K562 (cell line): ENCODE measurements around the gene C7. TPM values are rescaled to one million over a fixed set of nuclear protein-coding genes. Genes with fewer than 3 reads are reported as not detected.

Experiments used
- ATAC-seq: fragments of 200-7000 bp; cut with Tn5 transposase; 3 replicates; pipeline ENCODE4 v1.9.1; 2020; ENCODE audit warnings: moderate library complexity
- BruUV-seq: library from RNA; stranded (reverse); fragments of 400-500 nt; replicated peaks from 2 replicates; lab custom pipeline; 2021; lab: Mats Ljungman, UMichigan
- CTCF ChIA-PET: fragments of 300-600 bp; formaldehyde crosslinking; extraction: SDS; loops from one replicate; lab custom pipeline; 2021; ENCODE audit warnings: low intra/inter-chr PET ratio; lab: Yijun Ruan, JAX
- POLR2A ChIA-PET: fragments of 300-600, 350-650 bp; sonication (Branson Sonifier 250); formaldehyde crosslinking; extraction: SDS; loops from one replicate; lab custom pipeline; 2021; ENCODE audit warnings: antibody characterized with exemption, inconsistent platforms; lab: Yijun Ruan, JAX
- DNase-seq, 4 experiments: peaks; one replicate each; pipeline versions ENCODE4 v3.0.0 to v3.0.0-alpha.2; 2011 to 2018; ENCODE audit warnings: low spot score in 3 of 4, mixed read lengths in 3 of 4; ENCODE audit errors: extremely low read depth in 1 of 4
- FAIRE-seq: peaks from 2 replicates; lab custom pipeline; 2011; peaks lifted over from hg19 to GRCh38; lab: Jason Lieb, UNC
- H2AFZ ChIP-seq: 2 replicates; pipeline ENCODE4 v1.6.0; 2011; ENCODE audit warnings: low read depth, low read length, control low read depth, inconsistent platforms
- H3K27ac ChIP-seq: fragments of 200-600 bp; 3 replicates; pipeline ENCODE4 v1.8.0; 2011; ENCODE audit warnings: low read depth, mild to moderate bottlenecking, control low read depth, inconsistent platforms, low read length, moderate library complexity, mixed read lengths; ENCODE audit errors: extremely low read depth
- H3K27me3 ChIP-seq, 2 experiments: fragments of 300-600 bp in 1 of 2; 2 replicates in 1 of 2; 3 replicates in 1 of 2; pipeline versions ENCODE4 v1.6.0 to v1.8.0; 2011; ENCODE audit warnings: inconsistent platforms in 2 of 2, low read length in 2 of 2, mild to moderate bottlenecking in 1 of 2, mixed read lengths in 1 of 2, moderate library complexity in 1 of 2; ENCODE audit not compliant: control insufficient read depth in 2 of 2, insufficient read depth in 2 of 2
- H3K36me3 ChIP-seq: fragments of 300-600 bp; 3 replicates; pipeline ENCODE4 v1.8.0; 2011; ENCODE audit warnings: mild to moderate bottlenecking, low read length, inconsistent platforms; ENCODE audit not compliant: control insufficient read depth, insufficient read depth
- H3K4me1 ChIP-seq, 2 experiments: fragments of 200-600 bp in 1 of 2; replicated peaks in 1 of 2; 2 replicates in 1 of 2; 3 replicates in 1 of 2; pipeline versions ENCODE4 v1.5.1 to v1.8.0; 2011; ENCODE audit warnings: inconsistent platforms in 2 of 2, low read length in 2 of 2, mild to moderate bottlenecking in 1 of 2, mixed read lengths in 1 of 2, moderate library complexity in 1 of 2; ENCODE audit not compliant: control insufficient read depth in 2 of 2, insufficient read depth in 2 of 2
- H3K4me2 ChIP-seq: 2 replicates; pipeline ENCODE4 v1.6.1; 2011; ENCODE audit warnings: low read length, control low read depth, inconsistent platforms, mixed read lengths; ENCODE audit not compliant: insufficient read depth
- H3K4me3 ChIP-seq: fragments of 200-600 bp; sonication (generic), shearing (Covaris generic); 2 replicates; pipeline ENCODE4 v1.5.1; 2016; ENCODE audit warnings: control low read depth, inconsistent platforms
- H3K79me2 ChIP-seq: fragments of 200-600 bp; 3 replicates; pipeline ENCODE4 v1.8.0; 2011; ENCODE audit warnings: low read length, inconsistent platforms; ENCODE audit not compliant: control insufficient read depth, insufficient read depth
- H3K9ac ChIP-seq, 2 experiments: 2 replicates each; pipeline versions ENCODE4 v1.6.0 to v1.6.1; 2011; ENCODE audit warnings: low read depth in 2 of 2, low read length in 2 of 2, control low read depth in 1 of 2, inconsistent platforms in 1 of 2, mild to moderate bottlenecking in 1 of 2, mixed read lengths in 1 of 2; ENCODE audit not compliant: insufficient read depth in 1 of 2
- H3K9me1 ChIP-seq: one replicate; pipeline ENCODE4 v1.6.0; 2011; ENCODE audit warnings: inconsistent platforms, mild to moderate bottlenecking, low read length, moderate library complexity; ENCODE audit not compliant: control insufficient read depth, insufficient read depth
- H3K9me3 ChIP-seq: replicated peaks from 2 replicates; pipeline ENCODE4 v1.5.1; 2011; ENCODE audit warnings: low read depth, low read length, inconsistent platforms; ENCODE audit not compliant: control insufficient read depth, insufficient read depth
- H4K20me1 ChIP-seq: replicated peaks from 2 replicates; pipeline ENCODE4 v1.6.1; 2011; ENCODE audit warnings: low read length, inconsistent platforms, mixed read lengths; ENCODE audit not compliant: control insufficient read depth, insufficient read depth
- C11orf30 ChIP-seq: fragments of 450-650 bp; IDR thresholded peaks from 2 replicates; pipeline ENCODE4 v1.6.1; 2016; ENCODE audit warnings: low read depth, mild to moderate bottlenecking
- KLF6 ChIP-seq: fragments of 250-450 bp; sonication (Bioruptor Pico); IDR thresholded peaks from 2 replicates; pipeline ENCODE4 v1.4.0; 2020; ENCODE audit warnings: mild to moderate bottlenecking, moderate library complexity, borderline replicate concordance
- L3MBTL2 ChIP-seq: fragments of 450-650 bp; IDR thresholded peaks from 2 replicates; pipeline ENCODE4 v1.6.1; 2016; ENCODE audit warnings: mild to moderate bottlenecking, moderate library complexity
- NEUROD1 ChIP-seq: fragments of 150-350 bp; IDR thresholded peaks from 2 replicates; pipeline ENCODE4 v1.6.1; 2014; ENCODE audit warnings: borderline replicate concordance, low read length, low read depth; ENCODE audit not compliant: partially characterized antibody
- POLR2B ChIP-seq: fragments of 450-650 bp; IDR thresholded peaks from 2 replicates; pipeline ENCODE4 v1.6.1; 2018; ENCODE audit warnings: low read depth; ENCODE audit not compliant: partially characterized antibody
- SNRNP70 ChIP-seq: fragments of 200-400 bp; formaldehyde crosslinking; optimal IDR thresholded peaks from 2 replicates; pipeline ENCODE3; 2017; ENCODE audit warnings: low read depth, low read length
- TEAD4 ChIP-seq, 2 experiments: sonication (generic) in 1 of 2; formaldehyde crosslinking in 1 of 2; IDR thresholded peaks; 2 replicates each; pipeline versions ENCODE4 v1.6.1 to v1.8.0; 2012 to 2022; ENCODE audit warnings: borderline replicate concordance in 1 of 2, inconsistent platforms in 1 of 2, low read length in 1 of 2, mild to moderate bottlenecking in 1 of 2, missing genetic modification reagents in 1 of 2
- USF2 ChIP-seq: sonication (generic); formaldehyde crosslinking; IDR thresholded peaks from 2 replicates; pipeline ENCODE4 v1.5.0; 2020; ENCODE audit warnings: missing genetic modification reagents
- ZNF143 ChIP-seq: sonication (generic); formaldehyde crosslinking; IDR thresholded peaks from 2 replicates; pipeline ENCODE4 v1.9.0; 2022; ENCODE audit warnings: mild to moderate bottlenecking, missing genetic modification reagents
- ZNF316 ChIP-seq: fragments of 450-650 bp; IDR thresholded peaks from 2 replicates; pipeline ENCODE4 v1.6.1; 2016
- ZNF511 ChIP-seq: sonication (generic); formaldehyde crosslinking; IDR thresholded peaks from 2 replicates; pipeline ENCODE4 v1.8.0; 2022; ENCODE audit warnings: mild to moderate bottlenecking, missing genetic modification reagents
- ZNF77 ChIP-seq: fragments of 250-450 bp; sonication (Bioruptor Pico); IDR thresholded peaks from 2 replicates; pipeline ENCODE4 v1.5.0; 2020
- WGBS: fragments of 100-300 bp; shearing (Covaris generic); methylation state at CpG from one replicate; pipeline ENCODE4 v1.1.6; 2016; ENCODE audit warnings: low coverage, mixed read lengths; ENCODE audit not compliant: insufficient coverage; ENCODE audit errors: missing lambda C conversion rate; 5-methylcytosine and 5-hydroxymethylcytosine counted together
- in situ Hi-C: fragments of 300-500 bp; cut with MboI; formaldehyde crosslinking; loops from 4 replicates; pipeline ENCODE4 v1.15.0; 2018; ENCODE audit warnings: inconsistent platforms, mixed read lengths
- intact Hi-C: fragments of 100-400 bp; cut with micrococcal nuclease; formaldehyde crosslinking; loops from 2 replicates; pipeline ENCODE4 v1.14.2; 2022
- polyA plus RNA-seq, 8 experiments: library from polyadenylated mRNA; depleted of rRNA in 4 of 8; stranded (reverse) in 5 of 8; unstranded in 3 of 8; fragments of >200 nt; fragmentation: Nextera tagmentation in 2 of 8; fragmentation: Illumina TruSeq in 1 of 8; extraction: Ambion mirVana in 2 of 8; extraction: Trizol in 1 of 8; gene quantifications; 2 replicates each; pipeline versions ENCODE4 v1.2.1 to v1.2.3, GENCODE V29; 2011 to 2014; ENCODE audit warnings: inconsistent platforms in 1 of 8, missing spikeins in 1 of 8
- total RNA-seq, 7 experiments: library from RNA; depleted of rRNA in 6 of 7; stranded (reverse); fragments of >200 nt in 6 of 7; fragmentation: Illumina TruSeq in 2 of 7; extraction: Trizol in 2 of 7; gene quantifications; 2 replicates each; pipeline versions ENCODE4 v1.2.1 to v1.2.3, GENCODE V29; 2011 to 2021; ENCODE audit warnings: low replicate concordance in 1 of 7

C7 gene
- total and polyA plus RNA-seq, 9 of the 15 experiments (the other 6 are each of a cell fraction or from before 2014, with no cell fraction given) = 0.82 TPM; not detected in 8

- no peak for TF ChIP-seq TEAD4 (IDR thresholded peaks at IDR 0.05; ENCODE audit: low read length)
- no peak for TF ChIP-seq TEAD4 (CRISPR knock-in tag; IDR thresholded peaks at IDR 0.05; ENCODE audit: borderline replicate concordance)
These were observed 2.0 kb downstream of the C7 start (continued) for GRCh38 chr5:40911266-40911665.

GRCh38 chr5:40914835-40915234 is 5.5 kb downstream of the C7 start:
- no peaks in the 10 kb centered on the region for H3K4me1 ChIP-seq
- WGBS = 0% methylated on average over 7 of the region's 7 CpGs
- ATAC-seq (no peak), FAIRE-seq (no peak), DNase-seq (no peak)
- no TSS peak for BruUV-seq
- H3K4me2 ChIP-seq = no peak overlapping the region
- no peak for TF ChIP-seq L3MBTL2
- in situ Hi-C loops = no loop called here
- no peak overlapping the region for H3K4me3 ChIP-seq
- no peak overlapping the region for H3K27ac ChIP-seq
- no peaks in the 10 kb centered on the region for H3K79me2 ChIP-seq
- no peak overlapping the region for H2AFZ ChIP-seq
- POLR2A ChIA-PET = interaction anchor here (0.6 kb wide), 1 partner anchor 235 kb away, joined by 3 read pairs; no protein-coding TSS in a partner anchor
- CTCF ChIA-PET = no interaction called here
- H3K9ac ChIP-seq = no peak overlapping the region
- no peaks in the 10 kb centered on the region for H4K20me1 ChIP-seq
- no peaks in the 10 kb centered on the region; a peak in 1 of 5 replicates for H3K27me3 ChIP-seq
- no peaks in the 10 kb centered on the region for H3K9me1 ChIP-seq
- H3K36me3 ChIP-seq = no peaks in the 10 kb centered on the region
- intact Hi-C loops = no loop called here
- H3K9me3 ChIP-seq = no peaks in the 10 kb centered on the region

GRCh38 chr5:40915341-40915926 is 6.1 kb downstream of the C7 start:
- Histone ChIP-seq H3K27me3 (no peaks in the 10 kb centered on the region; a peak in 1 of 5 replicates), H3K4me1 (no peaks in the 10 kb centered on the region), H3K27ac (no peak overlapping the region), H3K9ac (no peak overlapping the region), H3K9me1 (no peaks in the 10 kb centered on the region), H3K36me3 (no peaks in the 10 kb centered on the region), H3K4me2 (no peak overlapping the region), H4K20me1 (no peaks in the 10 kb centered on the region), H3K4me3 (no peak overlapping the region), H3K79me2 (no peaks in the 10 kb centered on the region), H2AFZ (no peak overlapping the region), H3K9me3 (no peaks in the 10 kb centered on the region)
- ATAC-seq (no peak), FAIRE-seq (no peak), DNase-seq (no peak)
- intact Hi-C loops (no loop called here), in situ Hi-C loops (no loop called here)
- ChIA-PET POLR2A (interaction anchor here (0.5 to 0.6 kb wide), 3 partner anchors 13 to 235 kb away, joined by 3 read pairs; no protein-coding TSS in a partner anchor), CTCF (no interaction called here)
- BruUV-seq = no TSS peak
- 0% methylated on average over 3 of the region's 3 CpGs for WGBS
- TF ChIP-seq ZNF316 (peak; percentile 43; the same call in 1 of the 2 replicates), POLR2B (no peak), ZNF77 (CRISPR knock-in tag) (no peak), ZNF143 (CRISPR knock-in tag) (no peak), ZNF511 (CRISPR knock-in tag) (no peak), USF2 (CRISPR knock-in tag) (no peak), SNRNP70 (no peak), KLF6 (CRISPR knock-in tag) (no peak), NEUROD1 (no peak), C11orf30 (0 out of 2 replicates have a peak, but pooled peaks have one; percentile 21)
